H1 (cell line): ENCODE measurements around the gene ACOT11. TPM values are rescaled to one million over a fixed set of nuclear protein-coding genes. Genes with fewer than 3 reads are reported as not detected.

Source experiments
- HDAC2 ChIP-seq, 2 experiments: fragments of 300-600 bp in 1 of 2; sonication (generic) in 1 of 2; IDR thresholded peaks; 2 replicates each; pipeline ENCODE4 v1.6.1; 2011 to 2012; ENCODE audit warnings: low read depth in 2 of 2, low read length in 2 of 2, mild to moderate bottlenecking in 2 of 2, moderate library complexity in 2 of 2, borderline replicate concordance in 1 of 2, inconsistent platforms in 1 of 2
- polyA plus RNA-seq, 7 experiments: library from polyadenylated mRNA; depleted of rRNA in 3 of 7; stranded (reverse) in 5 of 7; unstranded in 2 of 7; fragments of >200 nt in 5 of 7; fragments of 200-250 nt in 2 of 7; gene quantifications; 1 replicate in 5 of 7; 2 replicates in 1 of 7; 4 replicates in 1 of 7; pipeline versions ENCODE4 v1.2.1 to v1.2.3, GENCODE V29; 2011 to 2013; ENCODE audit warnings: missing spikeins in 2 of 7, mixed read lengths in 2 of 7
- total RNA-seq: library from RNA; stranded (reverse); fragmentation: NEBNext Ultra II Directional; extraction: Animal tissue kit (Norgen Biotek cat#: 25700); gene quantifications from 2 replicates; pipeline ENCODE4 v1.2.1, GENCODE V29; 2021
- TF ChIP-seq, protein P1 (sequence below): IDR thresholded peaks from 2 replicates; pipeline ENCODE4 v1.6.1; 2012; ENCODE audit warnings: inconsistent platforms
- TF ChIP-seq, protein P2 (sequence below): IDR thresholded peaks from 2 replicates; pipeline ENCODE4 v1.6.1; 2012; ENCODE audit warnings: inconsistent platforms
- TF ChIP-seq, protein P3 (sequence below), 3 experiments: IDR thresholded peaks; 1 replicate in 2 of 3; 2 replicates in 1 of 3; pipeline versions ENCODE4 v1.5.1 to v1.6.1; 2011; ENCODE audit warnings: low read length in 3 of 3, mild to moderate bottlenecking in 3 of 3, inconsistent platforms in 2 of 3, low read depth in 1 of 3, moderate library complexity in 1 of 3; ENCODE audit not compliant: insufficient read depth in 1 of 3; ENCODE audit errors: control extremely low read depth in 1 of 3

Gene ACOT11
- total and polyA plus RNA-seq, 2 of the 8 experiments (the other 6 are each of a cell fraction or from before 2014, with no cell fraction given), result 3.8 to 4.5 TPM

DNA sequence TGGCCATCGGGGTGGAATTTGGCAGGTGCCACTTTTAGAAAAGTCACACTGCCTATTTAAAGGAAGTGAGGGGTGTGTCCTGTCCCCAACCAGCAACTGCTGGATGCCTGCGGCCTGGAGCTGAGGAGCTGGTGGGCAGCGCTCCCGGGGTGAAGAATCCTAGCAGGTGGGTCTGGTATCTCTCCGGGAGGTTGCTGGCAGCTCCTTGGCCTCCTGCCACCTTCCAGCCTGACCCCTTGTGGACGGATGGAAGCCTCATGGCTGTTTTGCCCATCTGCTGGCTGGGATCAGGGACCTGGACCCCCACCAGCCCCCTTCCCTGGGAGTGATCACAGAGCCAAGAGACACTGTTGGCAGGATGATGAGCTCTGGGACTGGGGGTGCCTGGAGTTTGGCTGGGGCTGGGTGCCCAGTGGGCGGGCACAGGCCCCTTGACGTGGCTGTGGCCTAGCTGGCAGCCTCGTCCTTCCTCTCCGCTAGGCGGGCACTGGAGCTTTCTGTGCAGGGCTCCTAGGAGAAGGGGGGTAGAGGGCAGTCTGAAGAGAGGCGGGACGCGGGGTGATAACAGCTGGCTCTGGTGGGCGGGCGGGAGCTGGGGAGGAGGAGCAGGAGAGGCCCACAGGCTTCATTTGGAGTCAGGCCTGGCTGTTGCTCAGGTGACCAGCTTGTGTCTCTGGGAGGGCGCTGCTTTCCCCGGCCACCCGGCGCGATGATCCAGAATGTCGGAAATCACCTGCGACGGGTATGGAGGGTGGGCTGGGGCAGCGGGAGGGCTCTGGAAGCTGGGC is at the start of gene ACOT11 (continued):
- TF ChIP-seq, protein P1, sequence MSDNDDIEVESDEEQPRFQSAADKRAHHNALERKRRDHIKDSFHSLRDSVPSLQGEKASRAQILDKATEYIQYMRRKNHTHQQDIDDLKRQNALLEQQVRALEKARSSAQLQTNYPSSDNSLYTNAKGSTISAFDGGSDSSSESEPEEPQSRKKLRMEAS, result 0 out of 2 replicates have a peak, but pooled peaks have one; percentile 33
- TF ChIP-seq HDAC2 (IDR thresholded peaks at IDR 0.05; ENCODE audit: borderline replicate concordance in 1 of 2, low read depth in 2 of 2, low read length in 2 of 2), result no peak
- TF ChIP-seq, protein P2, sequence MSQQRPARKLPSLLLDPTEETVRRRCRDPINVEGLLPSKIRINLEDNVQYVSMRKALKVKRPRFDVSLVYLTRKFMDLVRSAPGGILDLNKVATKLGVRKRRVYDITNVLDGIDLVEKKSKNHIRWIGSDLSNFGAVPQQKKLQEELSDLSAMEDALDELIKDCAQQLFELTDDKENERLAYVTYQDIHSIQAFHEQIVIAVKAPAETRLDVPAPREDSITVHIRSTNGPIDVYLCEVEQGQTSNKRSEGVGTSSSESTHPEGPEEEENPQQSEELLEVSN, result no peak
- TF ChIP-seq, protein P3, sequence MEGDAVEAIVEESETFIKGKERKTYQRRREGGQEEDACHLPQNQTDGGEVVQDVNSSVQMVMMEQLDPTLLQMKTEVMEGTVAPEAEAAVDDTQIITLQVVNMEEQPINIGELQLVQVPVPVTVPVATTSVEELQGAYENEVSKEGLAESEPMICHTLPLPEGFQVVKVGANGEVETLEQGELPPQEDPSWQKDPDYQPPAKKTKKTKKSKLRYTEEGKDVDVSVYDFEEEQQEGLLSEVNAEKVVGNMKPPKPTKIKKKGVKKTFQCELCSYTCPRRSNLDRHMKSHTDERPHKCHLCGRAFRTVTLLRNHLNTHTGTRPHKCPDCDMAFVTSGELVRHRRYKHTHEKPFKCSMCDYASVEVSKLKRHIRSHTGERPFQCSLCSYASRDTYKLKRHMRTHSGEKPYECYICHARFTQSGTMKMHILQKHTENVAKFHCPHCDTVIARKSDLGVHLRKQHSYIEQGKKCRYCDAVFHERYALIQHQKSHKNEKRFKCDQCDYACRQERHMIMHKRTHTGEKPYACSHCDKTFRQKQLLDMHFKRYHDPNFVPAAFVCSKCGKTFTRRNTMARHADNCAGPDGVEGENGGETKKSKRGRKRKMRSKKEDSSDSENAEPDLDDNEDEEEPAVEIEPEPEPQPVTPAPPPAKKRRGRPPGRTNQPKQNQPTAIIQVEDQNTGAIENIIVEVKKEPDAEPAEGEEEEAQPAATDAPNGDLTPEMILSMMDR (IDR thresholded peaks at IDR 0.05; ENCODE audit: control extremely low read depth in 1 of 3, insufficient read depth in 1 of 3, low read depth in 1 of 3, low read length in 3 of 3), result peak; percentile 33 to 51 (median 42); a peak in 3 of 4 replicates
